Activated T-cell treated with anti-CD3 and anti-CD28 coated beads, Interleukin-2, amount 50 U/mL, for 72 hours (primary cell): ENCODE data around the gene KCND3. TPM values are rescaled to one million over a fixed set of nuclear protein-coding genes. Genes with fewer than 3 reads are reported as not detected.
"Not testable (repeated sequence)": the region's sequence is repeated elsewhere in the genome, so short reads cannot be mapped to it uniquely, and the experiment has no call there.

Source experiments
- ATAC-seq, 2 donors: fragments of 150-1000 bp; cut with Tn5 transposase; replicated peaks in 1 of 2; 2 replicates each; pipeline ENCODE4 v1.10.0; 2021; ENCODE audit warnings: moderate library complexity in 2 of 2, mild to moderate bottlenecking in 1 of 2
- DNase-seq, 2 donors: peaks; one replicate each; pipeline ENCODE4 v3.0.0; 2021 to 2022; ENCODE audit warnings: mixed read lengths in 1 of 2
- H3K27ac Mint-ChIP-seq: one replicate; pipeline ENCODE4 v1.8.0; 2022; ENCODE audit warnings: mild to moderate bottlenecking, moderate library complexity, mixed read lengths
- H3K27me3 Mint-ChIP-seq: one replicate; pipeline ENCODE4 v1.8.0; 2022; ENCODE audit warnings: low read depth, mixed read lengths
- H3K36me3 Mint-ChIP-seq, 2 donors: one replicate each; pipeline ENCODE4 v1.8.0; 2022; ENCODE audit warnings: mixed read lengths in 2 of 2, mild to moderate bottlenecking in 1 of 2; ENCODE audit not compliant: insufficient read depth in 2 of 2
- H3K4me1 Mint-ChIP-seq: one replicate; pipeline ENCODE4 v1.8.0; 2022; ENCODE audit warnings: low read depth, mixed read lengths
- H3K4me3 Mint-ChIP-seq, 2 donors: one replicate each; pipeline ENCODE4 v1.8.0; 2022; ENCODE audit warnings: mild to moderate bottlenecking in 2 of 2, mixed read lengths in 2 of 2, moderate library complexity in 2 of 2
- H3K9me3 Mint-ChIP-seq, 2 donors: one replicate each; pipeline ENCODE4 v1.8.0; 2022; ENCODE audit warnings: mixed read lengths in 2 of 2
- total RNA-seq, 2 donors: library from RNA; stranded (reverse); gene quantifications; one replicate each; pipeline ENCODE4 v1.2.3, GENCODE V29; 2022

The KCND3 gene
- total RNA-seq, 2 donors from 2014 or later, result not detected

GRCh38 chr1:111745675-111746613, 243.5 kb downstream of the KCND3 start:
- H3K36me3 Mint-ChIP-seq, result peaks cover 0 to under 1% of the 10 kb centered on the region in 2 donors
- no peak overlapping the region for H3K27ac Mint-ChIP-seq
- peaks cover 10% of the 10 kb centered on the region for H3K4me1 Mint-ChIP-seq
- DNase-seq, result no peak
- no peaks in the 10 kb centered on the region for H3K9me3 Mint-ChIP-seq
- no peak for ATAC-seq
- H3K4me3 Mint-ChIP-seq, result no peak overlapping the region
- peaks cover 15% of the 10 kb centered on the region for H3K27me3 Mint-ChIP-seq

- H3K27me3 Mint-ChIP-seq, result peaks cover 31% of the 10 kb centered on the region
- H3K36me3 Mint-ChIP-seq, result peaks cover 0 to 2% of the 10 kb centered on the region in 2 donors
- ATAC-seq, result no peak
- H3K9me3 Mint-ChIP-seq, result no peaks in the 10 kb centered on the region
- H3K4me3 Mint-ChIP-seq, result no peak overlapping the region
- no peak overlapping the region for H3K27ac Mint-ChIP-seq
- no peak for DNase-seq
- peaks cover 26% of the 10 kb centered on the region for H3K4me1 Mint-ChIP-seq
Measured at GRCh38 chr1:111743679-111744101, 245.8 kb downstream of the KCND3 start.

GRCh38 chr1:111742938-111743549, 246.4 kb downstream of the KCND3 start:
- peaks cover 30% of the 10 kb centered on the region for H3K4me1 Mint-ChIP-seq
- no peaks in the 10 kb centered on the region for H3K9me3 Mint-ChIP-seq
- H3K36me3 Mint-ChIP-seq, result peaks cover 0 to 2% of the 10 kb centered on the region in 2 donors
- no peak for DNase-seq
- H3K27me3 Mint-ChIP-seq, result peaks cover 35% of the 10 kb centered on the region
- no peak for ATAC-seq
- H3K4me3 Mint-ChIP-seq, result no peak overlapping the region
- no peak overlapping the region for H3K27ac Mint-ChIP-seq

GRCh38 chr1:111742292-111742691, 247.2 kb downstream of the KCND3 start:
- H3K4me1 Mint-ChIP-seq, result peaks cover 31% of the 10 kb centered on the region
- H3K9me3 Mint-ChIP-seq, DNase-seq, H3K36me3 Mint-ChIP-seq, ATAC-seq, H3K4me3 Mint-ChIP-seq, H3K27ac Mint-ChIP-seq: not testable (repeated sequence)
- peaks cover 43% of the 10 kb centered on the region for H3K27me3 Mint-ChIP-seq

GRCh38 chr1:111739925-111740765, 249.3 kb downstream of the KCND3 start:
- peak; percentile 6 to 32 for ATAC-seq
- peak overlapping the region; percentile 56 for H3K27ac Mint-ChIP-seq

GRCh38 chr1:111739194-111739924, 250.1 kb downstream of the KCND3 start, which contains the start of gene INKA2:
Gene INKA2 (minus strand): TSS chr1:111739395. CDS start chr1:111739242, 153 bp downstream.
- peaks cover 47% of the 10 kb centered on the region for H3K27me3 Mint-ChIP-seq
- ATAC-seq (peak; percentile 83 to 85), DNase-seq (peak; percentile 84 to 86)
- H3K27ac Mint-ChIP-seq, result peak within 1 kb of the TSS; percentile 56
- H3K4me3 Mint-ChIP-seq, result peak within 1 kb of the TSS; percentile 73 to 97
- H3K36me3 Mint-ChIP-seq, result peaks cover 0 to 5% of the 10 kb centered on the region in 2 donors
- peaks cover 31% of the 10 kb centered on the region for H3K4me1 Mint-ChIP-seq
- no peaks in the 10 kb centered on the region for H3K9me3 Mint-ChIP-seq

More at GRCh38 chr1:111739925-111740765, 249.3 kb downstream of the KCND3 start:
- Mint-ChIP-seq H3K4me3 (peak overlapping the region; percentile 73 to 97), H3K9me3 (no peaks in the 10 kb centered on the region), H3K4me1 (peaks cover 31% of the 10 kb centered on the region), H3K27me3 (peaks cover 47% of the 10 kb centered on the region), H3K36me3 (peaks cover 0 to 5% of the 10 kb centered on the region in 2 donors)
- peak; percentile 25 to 28 for DNase-seq

- no peaks in the 10 kb centered on the region for H3K9me3 Mint-ChIP-seq
- H3K27me3 Mint-ChIP-seq, result peaks cover 47% of the 10 kb centered on the region
- H3K4me3 Mint-ChIP-seq, result peak overlapping the region; percentile 73 to 97
- no peak overlapping the region for H3K27ac Mint-ChIP-seq
- DNase-seq (peak; percentile 63 to 65), ATAC-seq (peak; percentile 68 to 69)
- H3K4me1 Mint-ChIP-seq, result peaks cover 31% of the 10 kb centered on the region
- H3K36me3 Mint-ChIP-seq, result peaks cover 0 to 5% of the 10 kb centered on the region in 2 donors
Measured at GRCh38 chr1:111738436-111739193, 250.9 kb downstream of the KCND3 start.

- peaks cover 31% of the 10 kb centered on the region for H3K4me1 Mint-ChIP-seq
- ATAC-seq (no peak), DNase-seq (no peak)
- H3K27me3 Mint-ChIP-seq, result peaks cover 47% of the 10 kb centered on the region
- H3K27ac Mint-ChIP-seq, result no peak overlapping the region
- peaks cover 0 to 5% of the 10 kb centered on the region in 2 donors for H3K36me3 Mint-ChIP-seq
- H3K9me3 Mint-ChIP-seq, result no peaks in the 10 kb centered on the region
- H3K4me3 Mint-ChIP-seq, result peak overlapping the region; percentile 73 to 97
Measured at GRCh38 chr1:111738133-111738435, 251.4 kb downstream of the KCND3 start.

- H3K4me1 Mint-ChIP-seq, result peaks cover 31% of the 10 kb centered on the region
- no peak overlapping the region for H3K27ac Mint-ChIP-seq
- ATAC-seq (no peak), DNase-seq (no peak)
- H3K9me3 Mint-ChIP-seq, result no peaks in the 10 kb centered on the region
- H3K4me3 Mint-ChIP-seq, result peak overlapping the region; percentile 73 to 97
- peaks cover 47% of the 10 kb centered on the region for H3K27me3 Mint-ChIP-seq
- peaks cover 0 to 5% of the 10 kb centered on the region in 2 donors for H3K36me3 Mint-ChIP-seq
Measured at GRCh38 chr1:111737216-111738132, 252.0 kb downstream of the KCND3 start.

- peaks cover 31% of the 10 kb centered on the region for H3K4me1 Mint-ChIP-seq
- H3K4me3 Mint-ChIP-seq, result no peak overlapping the region
- no peak for DNase-seq
- peaks cover 0 to 5% of the 10 kb centered on the region in 2 donors for H3K36me3 Mint-ChIP-seq
- H3K27me3 Mint-ChIP-seq, result peaks cover 40% of the 10 kb centered on the region
- H3K27ac Mint-ChIP-seq, result no peak overlapping the region
- H3K9me3 Mint-ChIP-seq, result no peaks in the 10 kb centered on the region
- no peak for ATAC-seq
Measured at GRCh38 chr1:111736548-111737215, 252.8 kb downstream of the KCND3 start.
